HG02840 (cell line): ENCODE measurements around the gene SUSD4.

Experiments
- ATAC-seq: cut with Tn5 transposase; IDR thresholded peaks from one replicate; pipeline ENCODE4 v1.9.1; 2021; ENCODE audit warnings: mild to moderate bottlenecking, moderate library complexity, moderate number of reproducible peaks; ENCODE audit not compliant: unreplicated experiment, low FRiP score

Gene SUSD4

DNA sequence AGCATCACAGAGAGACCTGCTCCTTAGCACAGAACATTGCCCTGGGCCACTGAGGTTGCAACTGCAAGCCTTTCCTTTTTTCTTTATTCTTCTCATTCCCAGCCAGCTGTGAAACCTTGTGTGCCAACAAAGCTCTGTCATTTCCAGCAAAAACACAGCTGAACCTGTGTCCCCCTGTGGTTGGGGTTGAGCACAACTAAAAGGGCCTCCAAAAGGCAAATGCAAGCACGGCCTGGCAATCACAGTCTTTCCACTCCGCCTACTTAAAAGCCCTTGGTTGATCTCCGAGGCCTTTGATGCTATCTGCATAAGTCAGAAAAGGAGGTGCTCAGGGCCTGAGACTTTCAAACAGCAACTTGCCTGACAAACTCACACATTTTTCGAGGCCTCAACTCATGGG lies 32.7 kb downstream of the SUSD4 start:
- ATAC-seq: no peak

DNA sequence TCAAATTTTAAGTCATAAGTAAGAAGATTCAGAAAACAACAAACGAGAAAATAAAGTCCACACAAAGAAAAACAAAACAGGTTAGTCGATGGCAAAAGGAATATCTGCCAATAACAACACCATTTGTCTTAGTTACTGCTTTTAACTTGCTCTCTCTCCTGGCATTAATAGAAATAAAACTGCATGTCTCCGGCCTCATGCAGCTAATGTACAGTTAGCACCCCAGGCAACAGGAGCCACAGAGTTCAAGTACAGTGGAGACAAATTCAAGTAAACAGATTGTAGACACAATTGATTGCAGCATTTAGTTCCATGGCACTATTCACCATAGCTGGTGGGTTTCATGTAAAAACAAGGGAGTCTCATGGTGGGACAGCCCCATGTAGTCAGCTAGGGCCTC lies 33.5 kb downstream of the SUSD4 start:
- no peak for ATAC-seq

DNA sequence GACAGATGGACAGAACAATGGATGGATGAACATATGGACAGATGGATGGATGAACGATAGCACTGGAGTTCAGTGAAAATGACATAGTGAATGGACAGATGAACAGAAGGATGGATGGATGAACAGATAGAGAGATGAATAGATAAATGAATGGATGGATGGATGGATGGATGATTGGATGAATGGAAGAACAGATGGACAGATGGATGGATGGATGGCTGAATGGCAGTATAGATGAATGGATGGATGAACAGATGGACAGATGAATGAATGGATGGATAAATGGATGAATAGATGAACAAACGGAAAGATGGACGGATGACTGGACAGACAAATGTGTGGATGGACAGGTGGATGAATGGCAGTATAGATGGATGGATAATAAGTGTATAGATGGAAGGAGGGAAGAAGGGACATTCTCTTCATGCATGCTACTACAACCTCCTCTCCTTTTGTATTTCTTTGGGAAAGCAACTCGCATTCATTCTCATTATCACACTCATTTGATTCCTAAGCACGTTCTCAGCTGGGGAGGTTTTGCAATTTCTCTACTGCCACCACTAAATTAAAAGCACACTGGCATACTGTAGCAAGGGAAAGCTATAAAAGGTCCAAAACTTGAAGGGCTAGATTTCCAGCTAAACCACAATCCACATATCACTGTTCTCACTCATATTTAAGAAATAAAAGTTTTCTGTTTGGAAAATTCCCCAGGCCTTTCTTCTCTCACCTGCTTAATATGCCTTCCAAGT lies 34.1 kb downstream of the SUSD4 start:
- no peak for ATAC-seq

DNA sequence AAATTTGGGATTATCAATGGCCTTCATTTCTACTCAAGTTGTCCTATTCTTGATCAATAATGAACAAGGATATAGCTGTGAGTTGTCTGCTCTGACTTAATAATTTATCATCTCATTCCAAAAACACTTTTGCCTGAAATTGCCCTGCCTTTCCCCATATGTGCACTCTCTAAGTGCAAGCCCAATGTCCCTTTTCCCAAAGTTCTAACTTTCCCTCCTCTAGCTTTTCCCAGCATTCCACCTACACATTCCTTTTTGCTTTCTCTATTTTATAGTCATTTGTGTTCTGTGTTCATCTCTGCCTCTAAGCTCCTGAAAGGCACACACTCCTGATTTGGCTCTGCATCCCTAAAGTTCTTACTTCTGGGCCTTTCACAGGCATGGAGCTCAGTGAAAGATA lies 34.7 kb downstream of the SUSD4 start:
- no peak for ATAC-seq

DNA sequence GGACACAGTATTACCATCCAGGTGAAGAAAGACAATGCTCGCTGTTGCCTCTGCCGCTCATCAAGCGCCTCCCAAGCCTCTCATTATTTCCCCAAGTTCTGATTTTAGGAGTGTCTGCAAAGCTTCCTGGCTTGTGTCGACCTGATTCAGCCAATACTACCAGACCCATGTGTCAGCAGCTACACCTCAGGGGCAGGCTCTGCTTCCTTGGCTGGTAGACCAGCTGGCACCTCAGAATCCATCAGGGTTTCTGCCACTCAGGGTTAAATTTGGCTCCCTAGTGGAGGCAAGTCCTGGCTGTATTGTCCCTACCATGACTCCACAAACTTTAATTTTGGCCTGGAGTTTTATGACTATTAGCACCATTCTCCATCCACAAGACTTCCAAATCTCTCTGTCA lies 35.4 kb downstream of the SUSD4 start:
- no peak for ATAC-seq

DNA sequence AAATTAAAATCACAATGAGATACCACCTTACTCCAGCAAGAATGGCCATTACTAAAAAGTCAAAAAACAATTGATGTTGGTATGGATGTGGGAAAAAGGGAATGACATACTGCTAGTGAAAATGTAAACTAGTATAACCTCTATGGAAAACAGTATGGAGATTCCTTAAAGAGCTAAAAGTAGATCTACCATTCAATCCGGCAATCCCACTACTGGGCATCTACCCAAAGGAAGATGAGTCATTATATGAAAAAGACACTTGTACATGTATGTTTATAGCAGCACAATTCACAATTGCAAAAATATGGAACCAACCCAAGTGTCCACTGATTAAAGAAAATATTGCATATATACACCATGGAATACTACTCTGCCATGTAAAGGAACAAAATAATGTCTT lies 37.2 kb downstream of the SUSD4 start:
- ATAC-seq: no peak

DNA sequence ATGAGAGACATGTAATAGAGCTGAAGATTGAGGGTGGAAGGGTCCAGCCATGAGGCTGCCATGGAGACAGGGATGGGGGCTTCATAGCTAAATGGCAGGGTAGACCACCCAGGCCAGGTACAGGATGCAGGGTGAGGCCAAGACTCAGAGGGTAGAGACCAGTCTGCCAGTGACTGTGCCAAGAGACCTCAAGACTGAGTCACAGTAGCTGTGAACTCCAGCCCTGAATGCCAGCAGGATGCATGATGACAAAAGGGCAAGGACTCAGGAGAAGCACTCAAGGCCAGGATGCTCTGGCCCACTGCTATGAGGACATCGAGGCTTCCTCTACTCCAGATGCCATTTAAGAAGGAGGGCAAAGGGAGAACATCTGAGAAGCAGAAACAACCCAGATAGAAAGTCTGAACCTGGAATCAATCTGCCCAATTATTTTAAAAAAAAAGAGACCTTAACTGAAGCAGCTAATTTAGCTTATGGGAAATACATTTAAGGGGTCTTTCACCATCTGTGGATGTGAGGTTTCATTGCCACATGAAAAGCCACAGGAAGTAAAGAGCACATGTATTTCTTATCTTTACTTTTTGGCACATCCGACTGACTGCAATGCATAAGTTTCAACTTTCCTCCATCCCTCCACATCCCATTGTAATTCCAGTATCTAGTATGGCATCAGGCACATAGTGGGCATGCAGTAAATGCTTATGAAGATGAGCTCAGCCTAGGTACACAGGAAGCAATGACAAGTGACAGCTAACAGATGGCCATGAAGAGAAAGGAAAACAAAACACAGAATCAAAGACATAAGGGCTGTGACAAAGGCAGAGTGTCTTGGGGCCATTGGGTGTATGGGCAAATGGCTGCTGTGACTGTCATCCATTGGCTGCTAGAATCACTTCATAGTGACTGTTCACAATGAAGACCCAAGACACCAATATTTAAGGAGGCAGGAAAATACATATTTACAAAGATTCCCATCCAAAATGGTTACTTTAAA lies 40.2 kb downstream of the SUSD4 start:
- ATAC-seq: no peak

DNA sequence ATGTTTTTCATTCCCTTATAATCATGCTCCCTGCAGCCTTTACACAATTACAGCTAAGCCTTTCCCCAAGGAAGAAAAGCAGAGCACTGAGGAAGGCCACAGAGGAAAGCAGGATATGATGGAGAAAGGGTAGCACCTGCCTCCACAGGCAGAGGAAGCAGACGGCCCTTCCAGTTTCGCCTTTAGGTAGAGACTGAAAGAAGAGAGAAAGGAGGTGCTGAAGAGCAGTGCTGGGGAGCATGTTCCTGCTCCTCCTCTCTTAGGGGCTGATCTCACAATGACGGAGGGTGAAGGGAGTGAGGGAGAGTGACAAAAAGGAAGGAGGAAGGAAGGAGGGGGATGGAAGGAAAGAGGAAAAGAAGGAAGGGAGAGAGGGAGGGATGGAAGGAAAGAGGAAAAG lies 41.1 kb downstream of the SUSD4 start:
- no peak for ATAC-seq

DNA sequence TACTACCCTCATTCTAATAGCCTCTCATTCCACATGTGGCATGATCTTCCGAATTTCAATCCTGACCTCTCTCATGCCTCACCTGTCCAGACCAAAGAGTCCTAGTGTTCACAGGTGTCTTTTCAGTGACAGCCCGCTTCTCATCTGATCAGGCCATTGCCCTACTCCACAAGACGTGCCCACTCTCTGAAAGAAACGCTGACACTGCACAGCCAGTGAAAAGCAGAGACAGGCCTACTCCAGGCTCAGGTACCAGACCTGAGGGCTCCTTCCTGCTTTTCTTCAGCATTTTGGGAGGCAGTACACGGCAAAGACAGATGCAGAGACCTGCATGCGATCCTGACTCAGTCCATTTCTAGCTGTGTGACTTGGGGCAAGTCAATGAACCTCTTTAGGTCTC lies 43.0 kb downstream of the SUSD4 start:
- no peak for ATAC-seq

DNA sequence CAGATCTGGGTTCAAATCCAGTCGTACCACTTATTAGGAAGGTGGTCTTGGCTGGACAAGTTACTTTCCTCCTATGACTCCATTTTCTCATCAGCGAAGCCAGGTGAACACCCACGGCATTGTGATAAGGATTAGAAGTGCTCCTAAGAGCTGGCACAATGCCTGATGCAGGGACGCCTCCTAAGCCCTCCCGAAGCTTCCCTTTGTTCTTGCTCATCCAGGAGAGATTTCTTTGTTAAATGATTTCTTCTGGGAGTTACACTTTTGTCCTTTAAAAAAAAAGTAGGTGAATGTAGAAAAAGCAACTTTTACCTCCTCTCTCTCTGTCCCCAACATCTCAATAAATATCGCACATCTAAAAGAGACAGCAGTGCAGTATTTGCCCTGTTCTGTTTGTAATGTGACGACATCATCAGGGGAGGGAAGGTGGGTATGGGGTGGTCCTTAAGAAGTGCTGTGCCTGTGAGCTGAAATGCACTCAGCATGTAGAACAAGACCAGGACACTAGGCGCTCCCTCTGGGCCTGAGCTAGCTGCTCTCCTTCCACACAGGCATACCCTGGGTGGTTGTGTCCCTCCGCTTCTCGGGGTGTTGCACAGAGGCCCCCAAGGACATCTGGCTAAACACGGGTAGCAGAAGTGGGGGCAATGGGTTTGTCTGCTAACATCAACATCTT lies 43.9 kb downstream of the SUSD4 start:
- ATAC-seq: no peak

DNA sequence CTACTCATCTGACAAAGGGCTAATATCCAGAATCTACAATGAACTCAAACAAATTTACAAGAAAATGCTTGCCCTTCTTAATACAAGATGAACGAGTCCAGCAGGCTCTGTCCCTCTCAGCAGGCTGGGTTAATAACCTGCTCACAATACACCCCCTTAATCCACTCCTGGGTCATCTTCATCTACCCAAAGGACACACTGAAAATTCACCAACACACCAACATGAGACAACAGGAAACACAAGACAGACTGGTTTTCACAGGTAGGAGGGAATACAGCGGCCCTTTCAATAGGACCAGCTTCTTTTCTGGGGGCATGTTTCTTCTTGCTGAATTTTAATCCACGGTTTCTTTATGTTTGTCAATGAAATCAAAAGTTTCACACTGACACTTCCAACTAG lies 44.6 kb downstream of the SUSD4 start:
- ATAC-seq: no peak

DNA sequence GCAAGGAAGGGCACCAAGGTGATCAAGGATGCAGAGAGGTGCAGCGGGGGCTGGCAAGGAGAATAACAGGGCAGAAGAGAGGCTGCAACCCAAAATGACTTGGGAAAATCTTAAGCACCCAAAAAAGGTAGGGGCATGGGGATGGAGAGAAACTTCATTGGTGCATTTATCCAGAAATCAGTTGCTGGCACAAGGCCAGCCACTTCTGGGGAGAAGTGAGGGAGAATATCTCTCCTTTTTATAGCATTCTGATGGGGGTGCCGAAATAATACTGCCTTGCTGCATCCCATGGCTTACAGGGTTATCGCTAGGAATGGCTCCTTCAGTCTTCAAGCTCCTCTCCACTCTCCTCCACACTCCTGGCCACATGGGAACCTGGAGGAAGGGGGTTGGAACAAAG lies 47.9 kb downstream of the SUSD4 start:
- ATAC-seq: no peak

DNA sequence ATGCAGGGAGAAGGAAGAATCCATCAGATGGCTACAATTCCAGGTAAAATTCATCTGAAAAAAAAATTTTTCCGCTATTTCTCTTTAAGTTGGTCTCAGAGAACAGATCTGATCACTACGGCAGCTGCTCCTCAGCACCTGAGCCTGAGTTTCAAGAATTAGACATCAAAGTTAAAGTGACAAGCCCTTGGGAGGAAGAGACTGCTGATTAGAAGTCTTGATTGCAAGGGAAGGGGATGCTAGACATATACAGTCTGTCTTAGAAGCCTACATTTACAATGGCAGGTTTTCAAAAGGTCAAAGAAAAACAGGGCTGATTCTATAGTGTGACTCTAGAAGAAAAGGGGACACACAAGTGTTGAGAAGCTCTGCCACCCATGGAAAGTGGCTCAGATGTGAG lies 48.3 kb downstream of the SUSD4 start:
- no peak for ATAC-seq

DNA sequence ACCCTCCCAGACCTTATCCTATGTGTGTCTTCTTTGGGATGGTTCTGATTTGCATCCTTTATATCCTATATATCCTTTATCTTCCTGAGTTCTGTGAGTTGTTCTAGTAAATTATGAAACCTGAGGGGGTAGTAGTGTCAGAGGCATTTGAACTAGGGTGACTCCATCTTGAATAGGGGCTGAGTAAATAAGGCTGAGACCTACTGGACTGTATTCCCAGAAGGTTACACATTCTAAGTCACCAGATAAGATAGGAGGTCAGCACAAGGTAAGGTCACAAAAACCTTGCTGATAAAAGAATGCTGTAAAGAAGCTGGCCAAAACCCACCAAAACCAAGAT lies 50.6 kb downstream of the SUSD4 start:
- ATAC-seq: no peak

DNA sequence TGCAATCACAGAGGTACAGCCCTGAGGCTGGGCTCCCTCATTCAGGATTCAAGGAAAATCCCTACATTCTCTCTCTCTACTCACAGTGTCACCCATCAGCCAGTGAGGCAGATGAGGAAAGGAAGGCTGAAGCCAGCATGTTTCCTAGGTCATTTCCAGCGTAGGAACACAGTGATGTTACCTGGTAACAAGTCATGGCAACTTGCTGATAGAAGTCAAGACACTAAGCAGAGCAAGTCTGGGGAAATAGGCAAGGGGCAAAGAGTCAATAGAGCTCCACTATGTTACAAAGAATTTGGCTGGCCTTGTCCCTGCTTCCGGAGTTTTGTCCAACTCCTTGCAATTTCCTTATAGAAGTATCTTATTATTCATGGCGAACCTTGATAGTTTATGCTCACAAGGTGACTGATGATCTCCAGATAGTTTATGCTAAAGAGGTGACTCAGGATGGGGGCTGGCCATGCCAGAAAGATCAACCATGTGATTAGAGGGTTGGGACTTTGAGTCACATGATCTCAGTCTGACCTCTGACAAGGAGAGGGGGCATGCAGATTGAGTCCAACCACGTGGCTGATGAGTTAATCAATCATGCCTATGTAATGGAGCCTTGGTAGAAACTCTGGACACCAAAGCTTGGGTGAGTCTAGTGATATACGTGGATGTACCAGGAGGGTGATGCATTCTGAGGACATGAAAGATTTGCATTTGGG lies 51.1 kb downstream of the SUSD4 start:
- no peak for ATAC-seq

DNA sequence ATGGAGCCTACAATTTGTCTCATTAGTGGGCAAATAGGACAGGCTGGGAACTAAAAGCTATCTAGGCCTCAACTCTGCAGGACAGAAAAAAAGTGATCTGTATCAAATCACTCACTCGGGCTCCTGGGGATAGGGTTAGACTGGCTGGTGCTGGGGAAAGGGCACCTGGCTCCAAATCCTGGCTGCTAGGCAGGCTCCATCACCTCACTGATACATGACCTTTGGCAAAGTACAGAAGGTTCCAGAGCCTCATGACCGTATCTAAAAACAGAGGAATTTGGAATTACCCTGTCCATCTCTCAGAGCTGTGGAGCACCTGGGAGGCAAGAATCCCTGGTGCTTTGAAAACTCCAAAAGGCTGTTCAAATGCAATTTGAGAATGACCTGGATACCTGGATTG lies 51.7 kb downstream of the SUSD4 start:
- ATAC-seq: no peak

DNA sequence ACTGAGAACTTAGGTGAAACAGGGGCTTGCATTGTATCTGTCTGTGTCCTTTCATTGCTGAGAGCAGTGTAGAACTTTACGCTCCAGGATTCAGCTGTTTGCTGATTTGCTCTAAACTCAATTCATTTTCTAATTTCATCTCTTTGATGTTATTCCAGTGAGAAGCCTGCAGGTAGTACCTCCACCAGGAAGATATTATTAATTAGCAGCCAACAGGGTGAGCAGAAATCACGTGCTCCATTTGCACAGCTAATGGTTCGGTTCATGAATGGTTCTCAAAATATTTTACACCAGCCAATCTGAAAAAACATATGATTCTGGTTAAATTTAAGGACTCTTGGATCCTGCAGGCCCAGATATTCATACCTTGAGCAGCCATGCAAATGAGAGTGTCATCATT lies 52.1 kb downstream of the SUSD4 start:
- ATAC-seq: no peak

DNA sequence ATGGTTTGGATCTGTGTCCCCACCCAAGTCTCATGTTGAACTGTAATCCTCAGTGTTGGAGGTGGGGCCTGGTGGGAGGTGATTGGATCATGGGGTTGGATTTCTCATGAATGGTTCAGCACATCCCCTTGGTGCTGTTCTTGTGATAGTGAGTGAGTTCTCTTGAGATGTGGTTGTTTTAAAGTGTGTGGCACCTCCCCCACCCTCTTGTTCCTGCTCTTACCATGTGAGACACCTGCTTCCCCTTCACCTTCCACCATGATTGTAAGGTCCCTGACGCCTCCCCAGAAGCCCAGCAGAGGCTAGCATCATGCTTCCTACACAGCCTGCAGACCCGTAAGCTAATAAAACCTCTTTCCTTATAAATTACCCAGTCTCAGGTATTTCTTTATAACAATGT lies 55.8 kb downstream of the SUSD4 start:
- ATAC-seq: no peak

DNA sequence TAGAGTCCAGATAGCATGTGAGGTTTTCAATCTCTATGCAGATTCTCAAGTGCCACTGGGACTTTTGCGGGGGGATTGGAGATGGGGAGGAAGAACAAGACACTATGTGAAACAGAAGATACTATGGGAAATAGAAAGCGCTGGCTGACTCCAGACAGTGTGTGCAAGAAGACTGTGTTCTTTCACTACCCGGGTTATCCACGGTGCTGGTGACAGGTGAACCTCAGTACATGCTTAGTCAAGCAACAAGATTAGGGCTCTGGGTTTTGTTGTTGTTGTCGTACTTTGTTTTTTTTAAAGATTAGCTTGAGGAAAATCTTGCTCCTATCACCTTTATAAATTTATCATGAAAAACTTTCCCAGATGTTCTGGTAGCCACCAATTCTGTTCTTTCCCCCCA lies 56.4 kb downstream of the SUSD4 start:
- no peak for ATAC-seq

DNA sequence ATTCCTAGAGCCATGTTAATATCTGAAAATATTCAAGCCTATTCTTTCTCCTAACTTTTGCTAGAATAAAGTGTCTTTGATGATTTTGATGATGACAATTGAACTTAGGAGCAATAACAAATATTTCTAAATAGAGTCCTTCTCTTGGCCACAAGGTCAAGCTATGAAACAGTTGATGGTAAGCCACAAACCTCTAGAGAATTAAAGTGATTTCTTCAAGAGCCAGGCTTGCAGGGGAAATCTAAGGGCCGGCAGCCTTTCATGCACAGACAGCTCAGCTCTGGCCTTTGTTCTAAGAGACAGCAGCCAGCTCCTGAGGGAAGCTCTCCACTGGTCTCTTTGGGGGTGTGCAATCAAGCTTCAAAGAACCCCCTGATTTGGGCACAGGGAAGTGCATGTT lies 59.0 kb downstream of the SUSD4 start:
- no peak for ATAC-seq

DNA sequence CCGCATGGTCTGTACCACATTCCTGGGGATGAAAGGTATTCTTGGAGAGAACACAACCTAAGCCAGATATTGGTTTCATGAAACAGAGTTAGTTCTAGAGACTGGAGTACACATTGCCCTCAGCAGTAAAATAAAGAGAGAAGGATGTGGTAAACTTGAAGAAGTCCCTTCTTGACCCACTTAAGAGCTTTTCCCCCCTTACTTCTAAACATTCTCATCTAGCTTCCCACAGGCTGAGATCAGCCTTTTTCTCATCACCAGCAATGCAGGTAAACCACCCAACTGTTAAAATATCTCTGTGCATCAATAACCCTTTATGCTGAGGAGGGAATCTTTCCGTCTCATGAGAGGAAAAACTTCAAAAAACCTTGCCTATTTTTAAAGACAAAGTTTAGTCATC lies 62.6 kb downstream of the SUSD4 start:
- no peak for ATAC-seq
